PC-3 (cell line): ENCODE results near the gene ITSN1. TPM values are rescaled to one million over a fixed set of nuclear protein-coding genes. Genes with fewer than 3 reads are reported as not detected.

ENCODE experiments used
- ATAC-seq: fragments of 200-7000 bp; cut with Tn5 transposase; 2 replicates; pipeline ENCODE4 v1.9.1; 2020; ENCODE audit warnings: mild to moderate bottlenecking, moderate library complexity
- BruUV-seq: library from RNA; stranded (reverse); fragments of 400-500 nt; replicated peaks from 2 replicates; lab custom pipeline; 2021; lab: Mats Ljungman, UMichigan
- CTCF ChIA-PET: fragments of 300-600 bp; sonication (Branson Sonifier 250); formaldehyde crosslinking; loops from one replicate; lab custom pipeline; 2022; ENCODE audit warnings: antibody characterized with exemption; lab: Charles Lee
- POLR2A ChIA-PET: fragments of 300-600 bp; sonication (Branson Sonifier 250); formaldehyde crosslinking; loops from one replicate; lab custom pipeline; 2022; ENCODE audit warnings: antibody characterized with exemption; ENCODE audit not compliant: unreplicated experiment; lab: Charles Lee
- DNase-seq: peaks from one replicate; pipeline ENCODE4 v3.0.0-alpha.2; 2015
- H2AFZ ChIP-seq: fragments of 300-600 bp; sonication (generic); 2 replicates; pipeline ENCODE4 v1.6.0; 2016; ENCODE audit warnings: antibody characterized with exemption, low read length
- H3F3A ChIP-seq: fragments of 300-600 bp; sonication (generic); one replicate; pipeline ENCODE4 v1.6.0; 2017; ENCODE audit warnings: antibody characterized with exemption, low read length, control low read depth, mild to moderate bottlenecking; ENCODE audit not compliant: unreplicated experiment
- H3K27ac ChIP-seq: fragments of 300-600 bp; sonication (generic); 2 replicates; pipeline ENCODE4 v1.5.1; 2016; ENCODE audit warnings: mild to moderate bottlenecking, low read length
- H3K27me3 ChIP-seq: fragments of 300-600 bp; sonication (generic); 2 replicates; pipeline ENCODE4 v1.6.1; 2016; ENCODE audit warnings: low read length, mixed read lengths
- H3K36me3 ChIP-seq: fragments of 300-600 bp; sonication (generic); 2 replicates; pipeline ENCODE4 v1.6.1; 2016; ENCODE audit warnings: low read depth, mixed run types, low read length, mixed read lengths
- H3K4me1 ChIP-seq: fragments of 300-600 bp; sonication (generic); 2 replicates; pipeline ENCODE4 v1.5.1; 2016; ENCODE audit warnings: low read length; ENCODE audit not compliant: insufficient read depth
- H3K4me2 ChIP-seq: fragments of 300-600 bp; sonication (generic); 2 replicates; pipeline ENCODE4 v1.6.0; 2016; ENCODE audit warnings: low read length
- H3K4me3 ChIP-seq: fragments of 300-600 bp; sonication (generic); 2 replicates; pipeline ENCODE4 v1.5.1; 2016; ENCODE audit warnings: mild to moderate bottlenecking, low read length, mixed read lengths
- H3K79me2 ChIP-seq: fragments of 300-600 bp; sonication (generic); 2 replicates; pipeline ENCODE4 v1.6.1; 2017; ENCODE audit warnings: low read length, mixed read lengths
- H3K9ac ChIP-seq: fragments of 300-600 bp; sonication (generic); 2 replicates; pipeline ENCODE4 v1.6.0; 2016; ENCODE audit warnings: mild to moderate bottlenecking, low read length
- H3K9me2 ChIP-seq: fragments of 300-600 bp; sonication (generic); replicated peaks from 2 replicates; pipeline ENCODE4 v1.6.1; 2016; ENCODE audit warnings: mixed run types, low read length, mixed read lengths
- H3K9me3 ChIP-seq: fragments of 300-600 bp; sonication (generic); 2 replicates; pipeline ENCODE4 v1.6.1; 2016; ENCODE audit warnings: low read length, mixed read lengths
- H4K20me1 ChIP-seq: fragments of 300-600 bp; sonication (generic); 2 replicates; pipeline ENCODE4 v1.6.1; 2016; ENCODE audit warnings: low read length, mixed read lengths
- EZH2 ChIP-seq: fragments of 300-600 bp; sonication (generic); IDR thresholded peaks from one replicate; pipeline ENCODE4 v1.6.1; 2017; ENCODE audit warnings: antibody characterized with exemption, mild to moderate bottlenecking, low read length; ENCODE audit not compliant: unreplicated experiment
- EZH2phosphoT487 ChIP-seq: fragments of 300-600 bp; sonication (generic); IDR thresholded peaks from 2 replicates; pipeline ENCODE4 v1.6.1; 2018; ENCODE audit warnings: mild to moderate bottlenecking, antibody characterized with exemption, low read length, borderline replicate concordance
- intact Hi-C: fragments of 100-400 bp; cut with micrococcal nuclease; formaldehyde crosslinking; loops from 2 replicates; pipeline ENCODE4 v1.9.0; 2023
- total RNA-seq: library from RNA; depleted of rRNA; stranded (reverse); fragments of >200 nt; gene quantifications from 2 replicates; pipeline ENCODE4 v1.2.3, GENCODE V29; 2014
- TF ChIP-seq, protein P1 (sequence below): fragments of 300-600 bp; sonication (generic); conservative IDR thresholded peaks from 2 replicates; pipeline ENCODE4 v1.5.1; 2017; ENCODE audit warnings: antibody characterized with exemption, low read depth, mild to moderate bottlenecking, low read length

The ITSN1 gene
- total RNA-seq, 1 experiment from 2014 or later, result 45.6 TPM

DNA sequence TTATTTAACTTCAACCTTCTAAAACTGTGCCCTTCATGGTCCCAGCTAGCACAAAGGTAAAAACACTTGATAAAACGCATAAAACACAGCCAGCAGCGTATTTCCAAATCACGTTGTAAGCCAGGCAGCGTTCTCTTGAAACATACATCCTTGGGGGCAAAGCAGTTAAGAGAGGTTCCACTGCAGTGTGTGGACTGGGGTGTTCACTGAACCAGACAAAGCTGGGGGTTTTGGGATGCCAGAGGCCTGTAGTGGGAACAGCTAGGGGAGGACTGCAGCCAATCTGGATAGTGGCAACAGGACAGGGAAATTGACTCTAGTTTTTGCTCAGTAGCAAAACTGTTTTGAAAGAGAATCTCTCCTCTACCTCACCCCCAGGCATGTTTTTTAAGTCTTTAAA lies 294.8 kb downstream of the ITSN1 start:
- intact Hi-C loops, result no loop called here
- CTCF ChIA-PET, result no interaction called here
- H3F3A ChIP-seq, result no peaks in the 10 kb centered on the region

DNA sequence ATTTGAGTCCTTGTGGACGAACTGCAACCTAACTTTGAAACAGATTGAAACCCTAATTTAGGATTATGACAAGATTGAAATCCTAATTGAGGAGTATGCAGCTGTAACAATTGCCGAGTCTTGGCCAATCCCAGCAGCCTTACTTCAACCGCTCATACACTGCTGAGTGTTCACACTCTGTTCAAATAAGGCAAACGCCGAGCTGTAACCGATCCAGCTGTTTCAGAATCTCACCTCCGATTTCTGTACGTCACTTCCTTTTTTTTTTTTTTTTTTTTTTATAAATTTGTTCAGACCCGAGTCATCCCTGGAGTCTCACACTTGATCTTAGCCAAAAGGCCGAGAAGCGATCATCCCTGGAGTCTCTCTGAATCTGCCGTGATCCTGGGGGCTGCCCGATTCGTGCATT lies 295.6 kb downstream of the ITSN1 start:
- ATAC-seq (no peak), DNase-seq (no peak)
- H3K36me3 ChIP-seq, result no peaks in the 10 kb centered on the region
- H3K27me3 ChIP-seq, result no peaks in the 10 kb centered on the region
- BruUV-seq, result no TSS peak
- H3K4me3 ChIP-seq, result no peak overlapping the region
- no peak overlapping the region for H3K4me2 ChIP-seq
- ChIA-PET CTCF (interaction anchor here (0.6 kb wide), 1 partner anchor 10 kb away, joined by 6 read pairs; no protein-coding TSS in a partner anchor), POLR2A (interaction anchor here (0.6 kb wide), 1 partner anchor 9 kb away, joined by 3 read pairs; no protein-coding TSS in a partner anchor)
- no peaks in the 10 kb centered on the region for H4K20me1 ChIP-seq
- intact Hi-C loops, result no loop called here
- H3K4me1 ChIP-seq, result peaks cover 6% of the 10 kb centered on the region
- no peak overlapping the region for H3K9ac ChIP-seq
- no peaks in the 10 kb centered on the region for H3F3A ChIP-seq
- TF ChIP-seq, protein P1, sequence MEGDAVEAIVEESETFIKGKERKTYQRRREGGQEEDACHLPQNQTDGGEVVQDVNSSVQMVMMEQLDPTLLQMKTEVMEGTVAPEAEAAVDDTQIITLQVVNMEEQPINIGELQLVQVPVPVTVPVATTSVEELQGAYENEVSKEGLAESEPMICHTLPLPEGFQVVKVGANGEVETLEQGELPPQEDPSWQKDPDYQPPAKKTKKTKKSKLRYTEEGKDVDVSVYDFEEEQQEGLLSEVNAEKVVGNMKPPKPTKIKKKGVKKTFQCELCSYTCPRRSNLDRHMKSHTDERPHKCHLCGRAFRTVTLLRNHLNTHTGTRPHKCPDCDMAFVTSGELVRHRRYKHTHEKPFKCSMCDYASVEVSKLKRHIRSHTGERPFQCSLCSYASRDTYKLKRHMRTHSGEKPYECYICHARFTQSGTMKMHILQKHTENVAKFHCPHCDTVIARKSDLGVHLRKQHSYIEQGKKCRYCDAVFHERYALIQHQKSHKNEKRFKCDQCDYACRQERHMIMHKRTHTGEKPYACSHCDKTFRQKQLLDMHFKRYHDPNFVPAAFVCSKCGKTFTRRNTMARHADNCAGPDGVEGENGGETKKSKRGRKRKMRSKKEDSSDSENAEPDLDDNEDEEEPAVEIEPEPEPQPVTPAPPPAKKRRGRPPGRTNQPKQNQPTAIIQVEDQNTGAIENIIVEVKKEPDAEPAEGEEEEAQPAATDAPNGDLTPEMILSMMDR, result no peak
- TF ChIP-seq EZH2 (no peak), EZH2phosphoT487 (no peak)
- no peak overlapping the region for H3K27ac ChIP-seq
- no peaks in the 10 kb centered on the region for H3K9me2 ChIP-seq
- H3K9me3 ChIP-seq, result no peaks in the 10 kb centered on the region
- H2AFZ ChIP-seq, result no peak overlapping the region
- peaks cover 24% of the 10 kb centered on the region for H3K79me2 ChIP-seq

More for the DNA sequence above, 294.8 kb downstream of the ITSN1 start:
- H4K20me1 ChIP-seq, result no peaks in the 10 kb centered on the region
- H3K4me2 ChIP-seq, result no peak overlapping the region
- H3K9ac ChIP-seq, result no peak overlapping the region
- peaks cover 32% of the 10 kb centered on the region for H3K79me2 ChIP-seq
- POLR2A ChIA-PET, result no interaction called here
- no peak for DNase-seq
- ATAC-seq, result no peak
- no peaks in the 10 kb centered on the region for H3K9me2 ChIP-seq
- no peaks in the 10 kb centered on the region for H3K9me3 ChIP-seq
- peaks cover 13% of the 10 kb centered on the region for H3K4me1 ChIP-seq
- no TSS peak for BruUV-seq
- no peak for TF ChIP-seq EZH2
- no peak overlapping the region for H3K27ac ChIP-seq
- H3K27me3 ChIP-seq, result no peaks in the 10 kb centered on the region
- no peaks in the 10 kb centered on the region for H3K36me3 ChIP-seq
- no peak overlapping the region for H3K4me3 ChIP-seq
- no peak overlapping the region for H2AFZ ChIP-seq

DNA sequence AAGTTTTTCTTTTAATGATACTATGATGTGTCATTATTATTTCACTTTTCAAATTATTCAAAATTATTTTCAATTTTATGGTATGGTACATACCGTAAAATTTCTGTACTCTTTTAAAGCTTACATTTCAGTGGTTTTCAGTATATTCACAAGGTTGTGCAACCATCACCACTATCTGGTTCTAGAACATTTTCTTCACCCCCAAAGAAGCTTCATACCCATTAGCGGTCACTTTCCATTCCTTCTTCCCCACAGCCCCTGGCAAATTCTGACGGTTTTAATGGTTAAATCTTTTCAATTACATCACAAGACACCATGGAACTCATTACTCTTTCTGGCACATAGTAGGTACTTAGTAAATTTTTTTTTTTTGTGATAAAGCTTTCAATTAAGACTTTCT lies 296.1 kb downstream of the ITSN1 start:
- peaks cover 20% of the 10 kb centered on the region for H3K79me2 ChIP-seq
- no peaks in the 10 kb centered on the region for H3K27me3 ChIP-seq
- H3F3A ChIP-seq, result no peaks in the 10 kb centered on the region
- DNase-seq (no peak), ATAC-seq (no peak)
- TF ChIP-seq EZH2phosphoT487 (no peak), EZH2 (no peak)
- TF ChIP-seq, protein P1, result no peak
- no peaks in the 10 kb centered on the region for H3K9me3 ChIP-seq
- H3K4me2 ChIP-seq, result no peak overlapping the region
- POLR2A ChIA-PET, result interaction anchor here (0.6 kb wide), 1 partner anchor 9 kb away, joined by 3 read pairs; no protein-coding TSS in a partner anchor
- H2AFZ ChIP-seq, result no peak overlapping the region
- BruUV-seq, result no TSS peak
- H3K4me3 ChIP-seq, result no peak overlapping the region
- no peak overlapping the region for H3K27ac ChIP-seq
- H4K20me1 ChIP-seq, result no peaks in the 10 kb centered on the region
- intact Hi-C loops, result no loop called here
- CTCF ChIA-PET, result interaction anchor here (0.5 to 0.6 kb wide), 2 partner anchors 9 to 97 kb away, joined by 4 to 6 read pairs; no protein-coding TSS in a partner anchor
- no peak overlapping the region for H3K9ac ChIP-seq
- no peaks in the 10 kb centered on the region for H3K9me2 ChIP-seq
- no peaks in the 10 kb centered on the region for H3K36me3 ChIP-seq
- H3K4me1 ChIP-seq, result peaks cover 1% of the 10 kb centered on the region
